K562 (cell line): Measurements from ENCODE around the gene CYTH1. TPM values are rescaled to one million over a fixed set of nuclear protein-coding genes. Genes with fewer than 3 reads are reported as not detected.

ENCODE experiments used
- ATAC-seq: fragments of 200-7000 bp; cut with Tn5 transposase; 3 replicates; pipeline ENCODE4 v1.9.1; 2020; ENCODE audit warnings: moderate library complexity
- BruUV-seq: library from RNA; stranded (reverse); fragments of 400-500 nt; replicated peaks from 2 replicates; lab custom pipeline; 2021; lab: Mats Ljungman, UMichigan
- CTCF ChIA-PET: fragments of 300-600 bp; formaldehyde crosslinking; extraction: SDS; loops from one replicate; lab custom pipeline; 2021; ENCODE audit warnings: low intra/inter-chr PET ratio; lab: Yijun Ruan, JAX
- POLR2A ChIA-PET: fragments of 300-600, 350-650 bp; sonication (Branson Sonifier 250); formaldehyde crosslinking; extraction: SDS; loops from one replicate; lab custom pipeline; 2021; ENCODE audit warnings: antibody characterized with exemption, inconsistent platforms; lab: Yijun Ruan, JAX
- DNase-seq, 4 experiments: peaks; one replicate each; pipeline versions ENCODE4 v3.0.0 to v3.0.0-alpha.2; 2011 to 2018; ENCODE audit warnings: low spot score in 3 of 4, mixed read lengths in 3 of 4; ENCODE audit errors: extremely low read depth in 1 of 4
- FAIRE-seq: peaks from 2 replicates; lab custom pipeline; 2011; peaks lifted over from hg19 to GRCh38; lab: Jason Lieb, UNC
- H2AFZ ChIP-seq: 2 replicates; pipeline ENCODE4 v1.6.0; 2011; ENCODE audit warnings: low read depth, low read length, control low read depth, inconsistent platforms
- H3K27ac ChIP-seq: fragments of 200-600 bp; 3 replicates; pipeline ENCODE4 v1.8.0; 2011; ENCODE audit warnings: low read depth, mild to moderate bottlenecking, control low read depth, inconsistent platforms, low read length, moderate library complexity, mixed read lengths; ENCODE audit errors: extremely low read depth
- H3K27me3 ChIP-seq, 2 experiments: fragments of 300-600 bp in 1 of 2; 2 replicates in 1 of 2; 3 replicates in 1 of 2; pipeline versions ENCODE4 v1.6.0 to v1.8.0; 2011; ENCODE audit warnings: inconsistent platforms in 2 of 2, low read length in 2 of 2, mild to moderate bottlenecking in 1 of 2, mixed read lengths in 1 of 2, moderate library complexity in 1 of 2; ENCODE audit not compliant: control insufficient read depth in 2 of 2, insufficient read depth in 2 of 2
- H3K36me3 ChIP-seq: fragments of 300-600 bp; 3 replicates; pipeline ENCODE4 v1.8.0; 2011; ENCODE audit warnings: mild to moderate bottlenecking, low read length, inconsistent platforms; ENCODE audit not compliant: control insufficient read depth, insufficient read depth
- H3K4me1 ChIP-seq, 2 experiments: fragments of 200-600 bp in 1 of 2; replicated peaks in 1 of 2; 2 replicates in 1 of 2; 3 replicates in 1 of 2; pipeline versions ENCODE4 v1.5.1 to v1.8.0; 2011; ENCODE audit warnings: inconsistent platforms in 2 of 2, low read length in 2 of 2, mild to moderate bottlenecking in 1 of 2, mixed read lengths in 1 of 2, moderate library complexity in 1 of 2; ENCODE audit not compliant: control insufficient read depth in 2 of 2, insufficient read depth in 2 of 2
- H3K4me2 ChIP-seq: 2 replicates; pipeline ENCODE4 v1.6.1; 2011; ENCODE audit warnings: low read length, control low read depth, inconsistent platforms, mixed read lengths; ENCODE audit not compliant: insufficient read depth
- H3K4me3 ChIP-seq: fragments of 200-600 bp; sonication (generic), shearing (Covaris generic); 2 replicates; pipeline ENCODE4 v1.5.1; 2016; ENCODE audit warnings: control low read depth, inconsistent platforms
- H3K79me2 ChIP-seq: fragments of 200-600 bp; 3 replicates; pipeline ENCODE4 v1.8.0; 2011; ENCODE audit warnings: low read length, inconsistent platforms; ENCODE audit not compliant: control insufficient read depth, insufficient read depth
- H3K9ac ChIP-seq, 2 experiments: 2 replicates each; pipeline versions ENCODE4 v1.6.0 to v1.6.1; 2011; ENCODE audit warnings: low read depth in 2 of 2, low read length in 2 of 2, control low read depth in 1 of 2, inconsistent platforms in 1 of 2, mild to moderate bottlenecking in 1 of 2, mixed read lengths in 1 of 2; ENCODE audit not compliant: insufficient read depth in 1 of 2
- H3K9me1 ChIP-seq: one replicate; pipeline ENCODE4 v1.6.0; 2011; ENCODE audit warnings: inconsistent platforms, mild to moderate bottlenecking, low read length, moderate library complexity; ENCODE audit not compliant: control insufficient read depth, insufficient read depth
- H3K9me3 ChIP-seq: replicated peaks from 2 replicates; pipeline ENCODE4 v1.5.1; 2011; ENCODE audit warnings: low read depth, low read length, inconsistent platforms; ENCODE audit not compliant: control insufficient read depth, insufficient read depth
- H4K20me1 ChIP-seq: replicated peaks from 2 replicates; pipeline ENCODE4 v1.6.1; 2011; ENCODE audit warnings: low read length, inconsistent platforms, mixed read lengths; ENCODE audit not compliant: control insufficient read depth, insufficient read depth
- CTCF ChIP-seq, 3 experiments: IDR thresholded peaks in 2 of 3; conservative IDR thresholded peaks in 1 of 3; 2 replicates each; pipeline ENCODE4 v1.5.1; 2011 to 2012; ENCODE audit warnings: low read length in 3 of 3, mild to moderate bottlenecking in 3 of 3, control low read depth in 2 of 3, improper control_type of control experiment in 1 of 3, inconsistent platforms in 1 of 3, low read depth in 1 of 3, mixed read lengths in 1 of 3, moderate library complexity in 1 of 3; ENCODE audit not compliant: insufficient read depth in 2 of 3
- GTF2A2 ChIP-seq: IDR thresholded peaks from 2 replicates; pipeline ENCODE4 v1.6.1; 2016; ENCODE audit warnings: mild to moderate bottlenecking, missing genetic modification characterization, missing compliant biosample characterization
- IRF9 ChIP-seq: fragments of 450-650 bp; IDR thresholded peaks from 2 replicates; pipeline ENCODE4 v1.6.1; 2016; ENCODE audit warnings: missing biosample characterization, missing genetic modification characterization
- XRCC5 ChIP-seq: fragments of 200-400 bp; formaldehyde crosslinking; IDR thresholded peaks from 2 replicates; pipeline ENCODE4 v1.6.1; 2017; ENCODE audit warnings: low read depth, mild to moderate bottlenecking, low read length
- WGBS: fragments of 100-300 bp; shearing (Covaris generic); methylation state at CpG from one replicate; pipeline ENCODE4 v1.1.6; 2016; ENCODE audit warnings: low coverage, mixed read lengths; ENCODE audit not compliant: insufficient coverage; ENCODE audit errors: missing lambda C conversion rate; 5-methylcytosine and 5-hydroxymethylcytosine counted together
- in situ Hi-C: fragments of 300-500 bp; cut with MboI; formaldehyde crosslinking; loops from 4 replicates; pipeline ENCODE4 v1.15.0; 2018; ENCODE audit warnings: inconsistent platforms, mixed read lengths
- intact Hi-C: fragments of 100-400 bp; cut with micrococcal nuclease; formaldehyde crosslinking; loops from 2 replicates; pipeline ENCODE4 v1.14.2; 2022
- polyA plus RNA-seq, 8 experiments: library from polyadenylated mRNA; depleted of rRNA in 4 of 8; stranded (reverse) in 5 of 8; unstranded in 3 of 8; fragments of >200 nt; fragmentation: Nextera tagmentation in 2 of 8; fragmentation: Illumina TruSeq in 1 of 8; extraction: Ambion mirVana in 2 of 8; extraction: Trizol in 1 of 8; gene quantifications; 2 replicates each; pipeline versions ENCODE4 v1.2.1 to v1.2.3, GENCODE V29; 2011 to 2014; ENCODE audit warnings: inconsistent platforms in 1 of 8, missing spikeins in 1 of 8
- total RNA-seq, 7 experiments: library from RNA; depleted of rRNA in 6 of 7; stranded (reverse); fragments of >200 nt in 6 of 7; fragmentation: Illumina TruSeq in 2 of 7; extraction: Trizol in 2 of 7; gene quantifications; 2 replicates each; pipeline versions ENCODE4 v1.2.1 to v1.2.3, GENCODE V29; 2011 to 2021; ENCODE audit warnings: low replicate concordance in 1 of 7

The CYTH1 gene
- total and polyA plus RNA-seq, 9 of the 15 experiments (the other 6 are each of a cell fraction or from before 2014, with no cell fraction given): 0.52 to 27.7 (median 16.8) TPM

GRCh38 chr17:78689029-78689428 lies 93.0 kb downstream of the CYTH1 start:
- Histone ChIP-seq H3K4me3 (no peak overlapping the region), H4K20me1 (no peaks in the 10 kb centered on the region), H3K79me2 (no peaks in the 10 kb centered on the region), H3K9ac (no peak overlapping the region), H3K9me1 (no peaks in the 10 kb centered on the region), H2AFZ (no peak overlapping the region), H3K27me3 (no peaks in the 10 kb centered on the region), H3K27ac (no peak overlapping the region), H3K4me1 (no peaks in the 10 kb centered on the region), H3K36me3 (peaks cover 24% of the 10 kb centered on the region; the same call in 2 of the 3 replicates), H3K4me2 (no peak overlapping the region), H3K9me3 (no peaks in the 10 kb centered on the region)
- FAIRE-seq: no peak
- WGBS: 72% methylated on average over 2 of the region's 2 CpGs
- no peak for ATAC-seq
- POLR2A ChIA-PET: interaction anchor here (1.2 kb wide), 1 partner anchor 9 kb away, joined by 4 read pairs; no protein-coding TSS in a partner anchor
- in situ Hi-C loops (no loop called here), intact Hi-C loops (no loop called here)
- TF ChIP-seq CTCF (IDR thresholded peaks at IDR 0.05 in 2 of 3, conservative IDR thresholded peaks at IDR 0.05 in 1 of 3; ENCODE audit: insufficient read depth in 2 of 3, low read depth in 1 of 3, low read length in 3 of 3) (peak in 1 of 3 experiments; percentile 30; a peak in 2 of 6 replicates), IRF9 (tag) (no peak), GTF2A2 (tag) (no peak), XRCC5 (no peak)
- no peak for DNase-seq
- CTCF ChIA-PET: interaction anchor here (0.6 kb wide), 1 partner anchor 238 kb away, joined by 3 read pairs; no protein-coding TSS in a partner anchor
- no TSS peak for BruUV-seq
